B cell (primary cell): ENCODE results near the gene RBM19.

Experiments used
- CTCF ChIP-seq: fragments of 200-600 bp; IDR thresholded peaks from one replicate; pipeline ENCODE4 v1.8.0; 2022; ENCODE audit warnings: antibody characterized with exemption, mild to moderate bottlenecking
- EZH2 ChIP-seq: IDR thresholded peaks from 2 replicates; pipeline ENCODE4 v1.6.1; 2012; ENCODE audit warnings: borderline replicate concordance, low read depth, mild to moderate bottlenecking, moderate library complexity, low read length; ENCODE audit not compliant: insufficient read depth, poor library complexity, severe bottlenecking

- TF ChIP-seq CTCF: no peak
- no peak for TF ChIP-seq EZH2
These were observed 51.9 kb downstream of the RBM19 start for GRCh38 chr12:113914176-113914575.
